NOMO-1 treated with dmso at 0.1 percent for 144 hours (cell line): ENCODE measurements around the gene TENM3.
"Not testable (repeated sequence)": the region's sequence is repeated elsewhere in the genome, so short reads cannot be mapped to it uniquely, and the experiment has no call there.

Source experiments
- DNase-seq: peaks from one replicate; lab custom pipeline; 2025; ENCODE audit not compliant: unreplicated experiment; lab: John Stamatoyannopoulos, UW

The TENM3 gene

DNA sequence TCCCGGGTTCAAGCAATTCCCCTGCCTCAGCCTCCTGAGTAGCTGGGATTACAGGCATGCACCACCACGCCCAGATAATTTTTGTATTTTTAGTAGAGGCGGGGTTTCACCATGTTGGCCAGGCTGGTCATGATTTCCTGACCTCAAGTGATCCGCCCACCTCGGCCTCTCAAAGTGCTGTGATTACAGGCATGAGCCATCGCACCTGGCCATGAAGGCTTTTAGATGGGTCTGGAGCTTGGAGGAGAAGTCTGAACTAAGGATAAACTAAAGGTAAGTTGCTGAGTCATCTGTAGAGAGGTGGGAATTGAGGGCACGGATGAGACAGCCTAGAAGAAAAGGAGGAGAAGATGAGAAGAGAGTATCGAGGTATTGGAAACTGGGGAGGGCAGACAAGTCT is at the start of gene TENM3:
Gene TENM3 (plus strand): TSS at position 199 of the 400 bp plus-strand sequence. CDS start 80,619 bp downstream, outside the sequence.
- not testable (repeated sequence) for DNase-seq

- DNase-seq: no peak
Observed at GRCh38 chr4:182194091-182194824, 48.9 kb upstream of the TENM3 start.

DNA sequence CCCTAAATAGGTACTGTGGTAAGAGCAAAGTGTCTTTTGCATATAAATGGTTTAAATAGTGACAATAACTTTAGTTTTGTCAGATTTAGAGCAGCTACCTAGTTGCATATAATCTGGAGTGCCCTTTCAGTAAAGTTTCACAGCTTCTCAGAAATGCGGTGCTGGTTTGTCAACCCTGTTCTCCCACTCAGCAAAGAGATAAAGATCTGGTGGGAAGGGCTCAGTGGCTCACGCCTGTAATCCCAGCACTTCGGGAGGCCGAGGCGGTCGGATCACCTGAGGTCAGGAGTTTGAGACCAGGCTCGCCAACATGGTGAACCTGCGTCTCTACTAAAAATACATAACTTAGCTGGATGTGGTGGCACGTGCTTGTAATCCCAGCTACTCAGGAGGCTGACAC is 45.6 kb upstream of the TENM3 start:
- DNase-seq: no peak

DNA sequence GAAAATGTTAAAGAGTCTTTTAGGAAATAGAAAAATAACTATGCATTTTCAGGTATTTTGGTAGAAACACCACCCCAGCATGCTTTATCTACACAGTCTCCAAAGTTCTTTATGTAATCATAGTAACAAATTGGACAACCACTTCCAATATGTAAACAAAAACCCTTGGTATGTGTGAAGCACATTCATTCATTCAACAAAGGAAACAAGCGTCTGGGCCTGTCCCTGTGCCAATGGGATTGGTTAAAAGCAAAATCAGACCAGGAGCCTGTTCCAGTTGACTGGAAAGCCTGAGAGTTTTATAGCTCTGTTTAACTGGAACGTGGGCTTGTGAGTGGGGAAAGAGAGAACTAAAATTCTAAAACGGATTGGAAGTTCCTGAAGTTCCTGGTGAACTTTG is 41.3 kb upstream of the TENM3 start:
- DNase-seq: no peak

DNA sequence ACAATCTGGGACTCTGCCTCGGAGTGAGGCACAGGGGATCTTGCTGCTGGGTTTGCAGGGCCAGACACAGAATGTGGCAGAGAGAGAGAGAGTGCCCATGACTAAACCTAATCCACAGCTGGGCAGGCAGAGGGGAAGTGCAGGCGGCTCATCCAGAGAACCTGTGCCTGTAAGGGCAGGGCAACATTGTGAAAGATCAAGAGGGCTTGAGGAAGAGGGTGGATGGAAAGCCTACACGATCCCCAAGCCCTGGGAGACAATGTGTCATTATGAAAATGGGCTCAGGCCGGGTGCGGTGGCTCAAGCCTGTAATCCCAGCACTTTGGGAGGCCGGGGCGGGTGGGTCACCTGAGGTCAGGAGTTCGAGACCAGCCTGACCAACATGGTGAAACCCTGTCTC is 40.6 kb upstream of the TENM3 start:
- no peak for DNase-seq

DNA sequence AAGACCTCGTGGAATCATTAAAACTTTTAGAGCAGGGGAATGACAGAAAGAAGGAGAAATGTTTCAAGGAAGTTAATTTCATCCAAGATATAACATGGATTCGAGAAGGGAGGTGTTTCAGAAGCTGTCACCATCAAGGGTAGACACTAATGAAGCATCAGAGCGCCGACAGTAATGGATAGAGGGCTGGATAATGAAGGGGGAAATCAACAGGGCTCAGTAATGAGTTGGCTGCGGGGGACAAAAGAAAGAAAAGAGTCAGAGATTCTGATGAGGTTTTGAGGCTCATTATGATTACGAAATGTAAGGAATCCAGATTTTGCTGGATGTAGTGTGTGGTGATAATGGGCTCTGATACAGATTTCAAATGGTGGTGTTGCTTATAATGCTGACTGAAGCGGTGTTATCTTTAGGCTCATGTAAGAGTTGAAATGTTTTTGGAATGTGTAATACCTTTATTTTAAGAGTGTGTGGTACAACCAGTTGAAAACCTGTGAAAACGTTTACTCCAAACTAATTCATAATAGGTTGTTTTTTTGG is 39.3 kb upstream of the TENM3 start:
- no peak for DNase-seq

DNA sequence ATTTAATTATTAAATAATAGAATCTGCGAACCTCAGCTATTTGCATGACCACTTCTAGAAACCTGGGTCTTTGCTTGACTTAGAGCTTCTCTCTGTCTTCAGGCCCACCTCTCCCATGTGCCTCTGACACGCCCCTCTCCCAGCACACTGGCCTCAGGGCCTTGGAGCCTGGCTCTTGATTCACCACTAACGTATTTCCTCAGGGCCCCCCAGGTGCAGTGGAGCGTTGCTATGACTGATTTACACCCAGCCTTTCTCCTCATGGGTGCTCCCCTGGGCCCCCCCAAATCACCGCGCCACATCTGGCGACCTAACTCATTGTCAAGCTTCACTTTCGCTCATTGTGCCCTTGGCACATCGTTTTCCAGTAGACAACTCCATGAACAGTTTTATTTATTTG is 37.9 kb upstream of the TENM3 start:
- DNase-seq: no peak

DNA sequence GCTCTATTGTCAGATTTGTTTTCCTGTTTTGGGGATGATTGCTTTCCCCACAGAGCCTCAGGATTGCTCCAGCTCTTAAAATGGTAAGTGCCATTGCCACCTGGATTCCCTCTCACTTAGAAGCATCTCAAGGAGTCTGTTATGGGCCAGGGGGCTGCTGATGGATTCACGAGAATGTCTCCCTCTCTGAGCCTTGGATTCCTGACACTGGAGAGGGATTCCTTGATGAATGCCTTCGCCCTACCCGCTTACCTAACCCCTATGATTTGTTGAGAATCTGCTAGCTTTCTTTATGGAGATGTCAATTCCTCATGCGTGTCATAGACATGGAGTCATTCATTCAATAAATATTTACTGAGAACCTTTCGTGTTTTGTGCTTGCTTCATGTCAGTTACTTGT is 36.9 kb upstream of the TENM3 start:
- DNase-seq: no peak

- DNase-seq: no peak
Observed at GRCh38 chr4:182206916-182207315, 36.3 kb upstream of the TENM3 start.

GRCh38 chr4:182207830-182208396 is 35.3 kb upstream of the TENM3 start:
- DNase-seq: no peak

DNA sequence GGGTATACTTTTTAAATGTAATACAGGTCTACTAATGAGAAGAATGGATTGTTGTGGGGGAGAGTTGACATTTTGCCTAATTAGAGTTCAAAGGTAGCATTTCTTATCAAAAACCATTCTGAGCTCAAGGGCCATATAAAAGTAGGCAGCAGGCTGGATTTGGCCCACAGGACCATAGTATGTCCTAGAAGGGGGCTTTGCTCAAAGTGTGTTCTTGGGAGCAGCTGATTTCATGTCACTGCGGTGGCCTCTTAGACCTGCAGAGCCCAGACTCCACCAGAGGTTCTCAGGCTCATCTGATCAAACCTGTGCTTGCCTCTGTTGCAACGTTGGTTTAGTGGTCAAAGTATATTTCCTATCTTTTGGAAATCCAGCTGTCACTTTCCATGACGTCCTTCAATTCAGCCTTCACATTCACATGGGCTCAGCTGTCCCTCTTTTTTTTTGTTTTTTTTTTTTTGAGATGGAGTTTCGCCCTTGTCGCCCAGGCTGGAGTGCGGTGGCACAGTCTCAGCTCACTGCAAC is 34.6 kb upstream of the TENM3 start:
- no peak for DNase-seq

DNA sequence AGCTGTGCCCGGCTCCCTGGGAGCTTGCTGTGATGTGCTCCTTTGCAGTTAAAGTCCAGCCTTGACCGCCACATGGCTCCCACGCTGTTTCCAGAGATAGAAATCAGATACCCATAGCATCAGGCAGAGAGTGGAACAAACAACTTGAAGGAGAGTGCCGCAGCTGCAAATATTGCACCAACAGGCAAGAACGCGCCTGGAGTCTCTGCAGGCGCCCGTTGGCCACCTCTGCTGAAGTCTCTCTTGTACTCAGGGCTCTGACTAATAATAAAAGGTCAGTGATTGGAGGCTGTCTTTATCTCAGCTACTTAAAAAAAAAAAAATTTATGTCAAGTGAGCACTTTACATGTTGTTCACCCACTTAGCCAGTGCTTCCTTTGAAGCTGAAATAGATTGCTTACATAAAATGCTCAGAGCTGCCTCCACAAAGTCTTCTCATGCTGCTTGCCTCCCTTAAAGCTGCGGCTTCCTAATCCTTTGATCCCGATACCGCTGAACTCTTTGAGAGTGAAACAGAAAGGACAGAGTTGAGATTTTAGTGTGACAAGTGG is 30.9 kb upstream of the TENM3 start:
- no peak for DNase-seq

DNA sequence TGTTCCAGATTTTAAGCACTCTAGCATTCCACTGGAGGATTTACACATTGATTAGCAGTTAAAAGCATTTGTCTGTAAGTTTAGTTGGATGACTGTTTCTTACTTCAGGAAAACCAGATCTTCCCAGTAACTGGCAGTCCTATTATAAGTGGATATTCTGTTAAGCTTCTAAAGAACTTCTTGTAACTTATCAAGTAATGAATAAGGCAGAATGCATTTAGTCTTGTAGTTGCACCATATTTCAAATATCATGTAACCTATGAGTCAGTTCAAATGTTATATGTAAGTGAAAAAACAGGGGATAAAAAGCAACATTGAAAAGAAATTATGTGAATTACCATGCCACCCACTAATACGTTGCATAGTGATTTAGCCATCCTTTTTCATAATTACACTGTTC is 30.2 kb upstream of the TENM3 start:
- DNase-seq: no peak

- DNase-seq: no peak
Observed at GRCh38 chr4:182215148-182215547, 28.1 kb upstream of the TENM3 start.

GRCh38 chr4:182216005-182216404 is 27.2 kb upstream of the TENM3 start:
- DNase-seq: no peak

DNA sequence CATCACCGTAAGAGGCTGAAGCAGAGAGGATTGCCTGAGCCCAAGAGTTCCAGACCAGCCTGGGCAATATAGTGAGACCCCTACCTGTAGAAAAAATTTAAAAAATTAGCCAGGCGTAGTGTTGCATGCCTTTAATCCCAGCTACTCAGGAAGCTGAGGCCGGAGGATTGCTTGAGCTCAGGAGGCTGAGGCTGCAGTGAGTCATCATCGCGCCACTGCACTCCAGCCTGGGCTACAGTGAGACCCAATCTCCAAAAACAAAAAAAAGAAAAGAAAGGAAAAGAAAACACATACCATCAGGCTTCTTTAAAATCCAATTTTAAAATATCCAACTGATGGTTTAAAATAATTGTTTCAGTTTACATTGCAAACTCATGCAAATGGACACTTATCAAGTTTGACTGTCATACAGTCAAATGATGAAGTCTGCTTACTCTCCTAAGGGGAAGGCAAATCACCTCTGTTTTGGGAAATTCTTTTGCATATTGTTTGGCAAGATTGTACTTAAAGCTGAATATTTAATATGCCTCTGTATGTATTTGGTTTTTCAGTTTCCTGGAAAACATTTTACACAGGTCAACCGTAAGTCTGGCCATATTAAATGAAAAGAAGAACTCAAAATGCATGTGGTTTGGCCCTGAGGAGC is 23.7 kb upstream of the TENM3 start:
- DNase-seq: no peak

DNA sequence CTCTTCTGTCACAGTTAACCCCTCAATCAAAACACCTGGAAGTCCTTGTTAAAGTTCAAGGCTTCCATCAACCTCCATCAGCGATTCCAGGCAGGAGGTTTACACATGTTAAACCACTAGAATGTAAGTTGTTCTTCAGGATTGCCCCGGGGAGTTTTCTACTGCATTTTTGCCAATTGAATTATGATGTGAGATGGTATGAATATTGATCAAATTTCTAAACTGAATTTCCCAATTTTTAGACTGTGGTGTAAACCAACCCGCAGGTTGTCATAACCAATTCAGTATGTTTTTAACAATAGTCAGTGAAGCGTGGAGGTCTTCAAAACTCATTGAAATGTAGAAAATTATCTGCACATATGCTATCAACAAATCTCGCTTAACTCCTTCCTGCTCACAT is 21.2 kb upstream of the TENM3 start:
- no peak for DNase-seq

- no peak for DNase-seq
Observed at GRCh38 chr4:182222766-182223165, 20.4 kb upstream of the TENM3 start.

DNA sequence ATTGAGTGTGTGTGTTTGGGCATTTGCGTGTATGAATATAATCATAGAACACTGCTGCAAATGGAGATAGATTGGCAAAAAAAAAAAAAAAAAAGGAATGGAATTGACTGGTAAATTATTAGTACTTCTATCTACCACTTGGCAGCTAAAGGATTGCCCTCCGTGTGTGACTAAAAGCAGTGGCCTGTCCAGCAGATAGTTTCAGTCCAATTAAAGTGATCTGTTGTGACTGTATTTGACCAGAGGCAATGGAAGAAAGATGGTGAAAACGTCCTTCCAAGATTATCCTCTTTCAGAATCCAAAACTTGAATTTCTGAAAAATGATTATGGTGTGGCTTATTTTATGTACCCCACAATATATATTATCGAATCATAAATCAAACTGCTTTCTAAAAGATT is 19.5 kb upstream of the TENM3 start:
- DNase-seq: no peak

GRCh38 chr4:182224192-182224850 is 18.9 kb upstream of the TENM3 start:
- no peak for DNase-seq

GRCh38 chr4:182225257-182225852 is 17.8 kb upstream of the TENM3 start:
- no peak for DNase-seq
